ENCODE measurements around the gene MDC1.

The MDC1 gene

DNA sequence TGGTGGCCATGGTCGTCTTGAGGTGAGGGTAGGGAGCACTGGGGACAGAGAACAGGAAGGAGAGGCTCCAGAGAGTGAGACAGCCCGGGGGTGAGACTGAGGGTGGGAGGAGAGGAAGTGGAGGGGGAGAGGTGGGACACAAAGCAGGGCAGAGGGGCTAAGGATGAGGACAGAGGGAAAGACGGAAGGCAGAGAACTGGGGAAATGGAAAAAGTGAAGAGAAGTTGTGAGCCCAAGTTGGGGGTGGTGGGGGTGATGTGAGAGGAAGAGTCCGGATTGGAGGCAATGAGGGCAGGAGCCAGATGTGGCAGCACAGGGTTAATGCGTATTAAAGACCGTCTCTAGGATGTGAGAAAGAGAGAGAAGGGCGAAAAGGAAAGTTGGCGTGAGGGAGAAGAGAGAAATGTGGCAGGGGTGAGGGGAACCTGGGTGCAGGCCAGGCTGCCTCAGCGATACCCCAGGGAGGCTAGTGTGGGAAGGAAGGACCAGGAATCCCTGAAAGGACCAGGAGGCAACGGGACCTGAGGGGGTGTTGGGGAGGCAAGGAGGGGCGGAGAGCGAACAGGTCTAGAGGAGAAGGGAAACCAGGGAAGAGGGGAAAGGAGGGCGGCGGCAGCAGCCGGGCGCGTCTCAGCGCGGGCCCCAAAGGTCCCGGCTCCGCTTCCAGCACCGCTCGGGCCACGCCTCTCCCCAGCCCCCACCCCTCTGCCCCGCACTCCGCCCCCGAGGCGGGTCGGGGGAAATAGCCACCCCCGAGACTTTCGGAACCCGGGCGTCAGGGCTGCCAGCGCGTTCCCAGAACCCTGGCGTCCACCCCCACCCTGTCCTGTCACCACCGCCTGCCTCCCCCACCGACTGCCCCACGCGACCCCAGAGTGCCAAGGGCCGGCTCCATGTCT, 30.8 kb downstream of the MDC1 start, which contains the start of gene PPP1R18:
PPP1R18 (minus strand) TSS at position 637 of the 899 bp plus-strand sequence; CDS start at position 10, 627 bp downstream.
- Mint-ChIP-seq H3K4me1 (peaks cover 44% of the 10 kb centered on the region), H3K27ac (peak within 1 kb of the TSS; percentile 99), H3K27me3 (no peaks in the 10 kb centered on the region), H3K36me3 (ENCODE audit: low read depth) (peaks cover 47% of the 10 kb centered on the region), H3K9me3 (no peaks in the 10 kb centered on the region), H3K4me3 (peak within 1 kb of the TSS; percentile 100)
- DNase-seq: peak; percentile 88
- peak; percentile 34 for ATAC-seq

DNA sequence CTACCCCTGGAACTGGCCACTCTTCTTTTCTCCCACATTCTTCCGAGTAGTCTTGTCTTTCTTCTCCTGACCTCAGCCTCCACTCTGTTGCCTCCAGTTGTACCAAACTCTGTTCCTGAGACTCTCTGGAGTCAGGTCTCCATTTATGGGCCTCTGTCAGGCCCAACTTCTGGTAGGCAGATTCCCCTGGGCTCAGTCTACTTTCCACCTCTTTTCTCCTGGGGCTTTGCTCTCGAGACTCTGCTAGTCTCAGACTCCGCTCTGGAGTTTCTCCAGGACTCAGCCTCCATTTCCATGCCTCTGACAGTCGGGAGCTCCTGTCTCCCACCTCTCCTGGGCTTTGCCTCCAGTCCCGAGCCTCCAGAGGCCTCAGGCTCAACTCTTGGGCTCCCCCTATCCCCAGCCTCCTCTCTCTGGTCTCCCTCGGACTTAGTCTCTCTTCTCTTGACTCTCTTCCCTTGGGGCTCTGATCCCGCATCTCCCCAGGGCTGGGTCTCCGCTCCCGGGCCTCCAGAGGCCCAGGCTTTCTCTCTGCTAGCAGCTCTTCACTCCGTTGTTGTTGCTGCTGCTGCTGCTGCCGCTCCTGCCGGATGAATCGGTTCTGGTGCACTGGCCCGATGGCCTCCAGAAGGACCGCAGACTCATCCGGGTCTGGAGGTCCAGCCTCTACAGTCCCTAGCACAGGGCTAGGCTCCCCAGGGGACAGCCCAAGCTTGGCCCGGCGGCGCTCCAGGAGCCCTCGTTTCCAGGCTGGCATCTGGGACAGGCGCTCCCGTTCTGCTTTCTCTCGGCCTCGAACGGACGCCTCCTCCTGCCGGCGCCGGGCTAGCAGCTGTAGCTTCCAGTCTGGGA, 31.7 kb downstream of the MDC1 start:
- DNase-seq: peak; percentile 29
- peaks cover 43% of the 10 kb centered on the region for H3K4me1 Mint-ChIP-seq

DNA sequence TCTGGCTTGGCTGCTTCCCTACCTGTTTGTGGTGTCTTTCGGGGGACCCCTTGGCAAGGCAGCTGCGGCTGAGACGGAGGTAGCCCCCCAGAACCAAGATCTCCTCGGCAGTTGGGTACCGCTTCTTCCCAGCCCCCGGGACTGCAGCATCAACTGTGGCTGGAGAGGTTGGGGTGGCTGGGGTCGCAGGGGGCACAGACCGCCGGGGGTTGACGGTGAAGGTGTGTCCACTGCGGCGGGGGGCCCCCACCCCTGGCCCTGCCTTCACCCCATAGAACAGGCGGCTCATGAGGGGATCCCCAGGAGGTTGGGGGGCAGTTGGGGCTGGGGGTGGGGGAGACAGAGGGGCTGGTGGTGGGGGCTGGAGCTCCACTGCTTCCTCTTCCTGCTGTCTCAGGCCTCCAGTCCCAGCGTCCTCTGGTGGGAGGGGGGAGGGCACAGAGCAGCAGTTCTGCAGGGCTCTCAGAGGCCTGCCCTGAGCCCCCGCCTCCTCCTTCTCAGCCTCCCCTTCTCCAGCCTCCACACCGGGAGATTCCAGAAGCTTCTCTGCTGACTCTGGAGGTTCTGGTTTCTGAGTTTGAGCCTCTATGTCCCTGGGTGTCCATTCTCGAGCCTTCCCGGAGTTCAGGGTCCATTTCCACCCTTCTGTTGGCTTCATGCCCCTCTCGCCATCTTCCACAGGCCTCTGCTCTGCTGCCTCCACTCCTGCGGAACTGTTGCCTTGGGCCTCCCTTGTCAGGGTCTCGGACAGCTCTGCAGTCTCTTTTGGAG, 32.5 kb downstream of the MDC1 start:
- DNase-seq (peak; percentile 63), ATAC-seq (no peak)
- H3K4me3 Mint-ChIP-seq: peak overlapping the region; percentile 100
- peaks cover 64% of the 10 kb centered on the region for H3K36me3 Mint-ChIP-seq (ENCODE audit: low read depth)
- H3K9me3 Mint-ChIP-seq: no peaks in the 10 kb centered on the region
- H3K4me1 Mint-ChIP-seq: peaks cover 43% of the 10 kb centered on the region
- H3K27me3 Mint-ChIP-seq: no peaks in the 10 kb centered on the region
- H3K27ac Mint-ChIP-seq: peak overlapping the region; percentile 99

More for the DNA sequence above, 31.7 kb downstream of the MDC1 start:
- ATAC-seq: no peak
- peak overlapping the region; percentile 100 for H3K4me3 Mint-ChIP-seq
- peaks cover 56% of the 10 kb centered on the region for H3K36me3 Mint-ChIP-seq (ENCODE audit: low read depth)
- H3K27me3 Mint-ChIP-seq: no peaks in the 10 kb centered on the region
- H3K9me3 Mint-ChIP-seq: no peaks in the 10 kb centered on the region
- peak overlapping the region; percentile 99 for H3K27ac Mint-ChIP-seq

DNA sequence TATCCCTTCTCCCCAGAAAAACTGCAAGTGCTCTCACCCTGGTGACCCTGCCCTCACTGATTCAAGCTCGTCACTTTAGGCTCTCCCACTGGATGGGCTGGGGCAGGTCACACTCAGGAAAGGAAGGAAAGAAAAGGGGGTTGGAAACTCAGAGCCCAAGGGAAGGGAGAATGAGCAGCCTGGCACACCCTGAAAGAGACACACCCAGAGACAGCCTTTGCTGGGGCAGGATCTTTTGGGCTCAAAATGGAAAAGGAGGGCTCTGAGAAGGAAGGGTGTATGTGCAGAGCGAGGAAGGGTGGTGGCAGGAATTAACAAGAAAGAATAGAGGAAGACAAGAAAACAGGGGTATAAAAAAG, 33.1 kb downstream of the MDC1 start:
- ATAC-seq: no peak
- H3K27me3 Mint-ChIP-seq: no peaks in the 10 kb centered on the region
- peaks cover 69% of the 10 kb centered on the region for H3K36me3 Mint-ChIP-seq (ENCODE audit: low read depth)
- peaks cover 43% of the 10 kb centered on the region for H3K4me1 Mint-ChIP-seq
- no peaks in the 10 kb centered on the region for H3K9me3 Mint-ChIP-seq
- H3K27ac Mint-ChIP-seq: peak overlapping the region; percentile 98
- DNase-seq: no peak
- peak overlapping the region; percentile 100 for H3K4me3 Mint-ChIP-seq

DNA sequence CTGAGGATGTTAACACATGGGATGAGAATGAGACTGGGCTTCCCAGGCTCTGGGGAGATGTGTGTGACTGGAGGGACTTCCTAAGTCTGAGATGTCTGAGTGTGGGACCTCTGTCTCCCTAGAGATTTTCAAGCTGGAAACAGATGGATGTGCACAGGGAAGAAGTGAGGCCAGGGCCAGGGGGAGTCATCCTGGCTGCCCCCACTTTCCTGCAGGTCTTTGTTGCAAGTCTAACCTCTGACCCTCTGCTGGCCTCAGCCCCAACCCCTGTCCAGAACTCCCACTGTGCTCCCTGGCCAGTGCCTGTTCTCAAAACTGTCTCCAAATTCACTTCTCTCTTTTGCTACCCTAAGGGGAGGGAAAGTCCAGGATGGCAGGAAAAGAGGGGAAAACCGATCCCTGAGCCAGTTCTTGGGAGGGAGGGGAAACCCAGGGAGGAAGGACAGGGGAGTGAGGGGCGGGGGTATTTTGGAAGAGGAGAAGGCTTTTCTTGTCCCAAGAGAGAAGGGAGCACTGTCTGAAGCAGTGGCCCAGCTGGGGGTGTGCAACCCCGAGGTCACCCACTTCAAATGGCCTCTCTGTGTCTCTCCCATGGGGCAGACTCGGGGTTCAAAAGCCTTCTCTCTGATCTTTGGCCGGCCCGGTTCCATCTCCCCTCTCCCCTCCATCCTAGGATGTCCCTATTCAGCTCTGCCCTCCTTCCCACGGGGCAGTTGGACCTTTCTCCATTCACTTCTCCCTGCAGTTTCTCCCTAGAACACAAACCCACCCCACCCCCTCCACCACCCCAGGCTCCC, 33.7 kb downstream of the MDC1 start:
- Mint-ChIP-seq H3K9me3 (no peaks in the 10 kb centered on the region), H3K4me3 (peak overlapping the region; percentile 100), H3K36me3 (ENCODE audit: low read depth) (peaks cover 75% of the 10 kb centered on the region), H3K4me1 (peaks cover 42% of the 10 kb centered on the region), H3K27ac (peak overlapping the region; percentile 98), H3K27me3 (no peaks in the 10 kb centered on the region)
- ATAC-seq (no peak), DNase-seq (peak; percentile 19)

DNA sequence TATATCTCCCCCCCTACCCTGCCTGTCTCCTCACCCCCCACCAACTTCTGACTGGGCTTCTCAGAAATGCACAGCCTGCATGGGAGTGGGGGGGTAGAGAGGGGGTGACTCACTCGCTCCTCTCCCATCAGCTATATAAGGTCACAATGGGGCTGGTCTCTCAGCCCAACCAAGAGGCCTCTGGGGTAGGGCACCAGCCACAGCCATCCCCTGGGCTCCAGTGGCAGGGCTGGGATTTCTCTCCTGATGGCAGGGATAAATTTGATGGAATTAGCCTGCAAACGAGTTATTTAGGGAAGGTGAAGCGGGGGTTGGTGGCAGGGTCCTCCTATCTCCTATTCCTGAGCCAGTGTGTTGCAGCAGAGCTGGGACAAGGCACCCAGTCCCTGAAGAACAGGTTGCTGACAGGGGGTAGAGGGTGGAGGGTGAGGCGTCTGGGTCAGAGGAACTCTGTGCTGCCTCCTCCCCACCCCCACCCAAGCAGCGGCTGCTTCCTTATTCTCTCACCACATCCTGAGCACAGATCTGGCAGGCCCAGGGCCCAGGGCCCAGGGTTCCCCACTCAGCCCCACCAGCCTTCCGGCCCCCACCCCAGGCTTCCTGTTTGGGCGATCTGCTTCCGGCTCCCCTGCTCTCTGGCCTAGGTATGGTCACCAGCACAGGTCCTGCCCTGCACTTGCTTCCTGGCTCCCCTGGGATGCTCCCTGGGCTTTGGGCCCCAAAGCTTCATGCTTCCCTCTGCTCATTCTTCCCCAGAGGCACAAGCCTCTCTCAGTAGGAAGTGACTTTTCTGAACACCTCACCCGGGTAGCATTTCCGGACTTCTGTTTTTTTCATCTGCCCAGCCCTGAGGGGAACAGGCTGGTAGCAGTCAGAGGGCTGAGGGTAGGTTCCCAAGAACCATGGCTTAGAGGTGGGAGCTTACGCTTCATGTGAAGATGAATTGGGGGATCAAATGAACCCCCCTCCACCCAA, 34.7 kb downstream of the MDC1 start:
- DNase-seq (peak; percentile 88), ATAC-seq (peak; percentile 70)
- Mint-ChIP-seq H3K4me3 (peak overlapping the region; percentile 100), H3K27ac (peak overlapping the region; percentile 98), H3K9me3 (no peaks in the 10 kb centered on the region), H3K27me3 (no peaks in the 10 kb centered on the region), H3K36me3 (ENCODE audit: low read depth) (peaks cover 79% of the 10 kb centered on the region), H3K4me1 (peaks cover 36% of the 10 kb centered on the region)

DNA sequence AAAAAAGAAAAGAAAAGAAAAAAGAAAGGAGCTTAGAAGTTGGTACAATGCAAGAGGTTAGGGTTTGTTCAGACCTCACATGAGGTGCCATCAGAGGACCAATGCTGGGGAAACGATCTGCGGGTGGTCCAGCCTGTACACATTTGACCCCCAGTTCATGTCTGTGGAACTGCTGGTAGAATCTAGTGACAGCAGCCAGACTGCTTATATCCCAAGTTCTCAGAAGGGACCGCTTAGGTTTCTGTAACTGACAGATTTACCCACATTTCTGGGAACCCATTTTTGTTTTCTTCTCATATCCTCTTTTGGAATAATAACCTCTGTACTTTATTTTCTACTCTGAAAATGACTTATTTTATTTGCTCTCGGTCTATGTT, 35.3 kb downstream of the MDC1 start:
- peaks cover 83% of the 10 kb centered on the region for H3K36me3 Mint-ChIP-seq (ENCODE audit: low read depth)
- H3K4me1 Mint-ChIP-seq: peaks cover 38% of the 10 kb centered on the region
- no peaks in the 10 kb centered on the region for H3K27me3 Mint-ChIP-seq

DNA sequence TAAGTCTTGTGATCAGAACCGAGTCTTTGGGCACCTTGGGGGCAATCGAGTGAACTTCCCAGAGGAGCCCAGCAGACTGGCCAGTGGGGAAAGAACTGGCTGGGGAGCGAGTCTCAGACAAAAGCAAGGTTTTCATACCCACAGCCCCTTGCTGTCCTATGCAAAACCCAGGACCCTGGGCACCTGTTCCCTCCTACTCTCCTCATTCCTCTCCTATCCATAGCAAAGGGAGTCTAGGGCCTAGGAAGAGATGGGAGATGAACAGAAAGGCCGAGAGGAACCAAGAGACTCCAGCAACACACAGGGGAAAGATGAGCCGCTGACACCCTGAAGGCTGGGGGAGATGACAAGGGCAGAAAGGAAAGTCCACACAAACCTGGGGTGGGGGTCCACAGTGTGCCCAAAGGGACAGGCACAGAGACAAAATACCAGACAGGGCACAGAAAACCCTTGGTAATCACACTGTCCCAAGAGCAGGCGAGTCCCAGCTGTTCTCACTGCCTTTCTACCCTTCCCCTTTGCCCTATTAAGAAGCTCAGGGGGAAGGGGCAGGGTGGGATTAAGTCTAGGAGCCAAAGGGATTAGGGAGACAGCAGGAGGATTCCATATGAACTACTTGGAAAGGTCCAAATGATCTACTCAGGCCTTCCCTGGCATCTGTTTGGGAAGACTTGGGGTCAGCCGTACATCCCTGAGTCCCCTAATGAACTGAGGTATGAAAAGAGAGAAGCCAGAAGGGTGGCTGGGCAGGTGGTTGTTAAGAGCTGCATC, 37.1 kb downstream of the MDC1 start:
- H3K9me3 Mint-ChIP-seq: no peaks in the 10 kb centered on the region
- H3K4me1 Mint-ChIP-seq: peaks cover 38% of the 10 kb centered on the region
- H3K36me3 Mint-ChIP-seq (ENCODE audit: low read depth): peaks cover 81% of the 10 kb centered on the region
- no peaks in the 10 kb centered on the region for H3K27me3 Mint-ChIP-seq
- peak overlapping the region; percentile 100 for H3K4me3 Mint-ChIP-seq
- ATAC-seq: no peak
- no peak for DNase-seq
- H3K27ac Mint-ChIP-seq: peak overlapping the region; percentile 98

More for the DNA sequence above, 35.3 kb downstream of the MDC1 start:
- ATAC-seq (no peak), DNase-seq (no peak)
- H3K4me3 Mint-ChIP-seq: peak overlapping the region; percentile 100
- H3K27ac Mint-ChIP-seq: peak overlapping the region; percentile 98
- no peaks in the 10 kb centered on the region for H3K9me3 Mint-ChIP-seq

DNA sequence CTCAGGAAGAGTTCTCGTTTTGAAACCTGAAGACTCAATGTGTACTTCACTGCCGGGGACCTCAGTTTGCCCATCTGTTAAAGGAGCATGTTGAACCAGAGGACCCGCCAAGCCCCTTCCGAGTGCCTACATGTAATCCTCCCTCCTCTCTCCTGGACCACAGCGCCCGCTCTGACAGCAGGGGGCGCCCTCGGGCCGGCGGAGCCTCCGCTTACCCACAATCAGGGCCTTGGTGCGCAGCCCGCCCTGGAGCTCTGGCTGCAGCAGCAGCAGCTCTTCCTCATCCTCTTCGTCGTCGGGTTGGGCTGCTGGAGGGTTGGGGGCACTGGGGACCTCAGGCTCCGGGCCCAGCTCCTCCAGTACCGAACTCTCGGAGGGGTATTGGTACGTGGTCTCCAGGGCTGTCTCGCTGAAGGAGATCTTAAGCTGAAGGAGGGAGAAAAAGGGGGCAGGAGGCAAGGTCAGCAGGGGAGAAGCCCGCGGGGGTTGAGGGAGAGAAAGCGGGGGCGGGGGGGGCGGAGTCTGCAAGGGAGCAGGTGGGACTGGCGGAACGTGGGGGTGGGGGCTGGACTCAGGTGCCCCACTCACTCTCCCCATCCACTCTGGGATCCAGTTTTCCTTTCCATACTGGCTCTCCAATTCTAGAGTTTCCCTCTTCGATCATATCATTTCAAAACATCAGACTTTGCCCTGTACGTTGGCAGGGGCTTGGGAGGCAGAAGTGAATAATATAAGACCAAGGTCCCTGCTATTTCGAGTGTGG, 37.9 kb downstream of the MDC1 start:
- peaks cover 75% of the 10 kb centered on the region for H3K36me3 Mint-ChIP-seq (ENCODE audit: low read depth)
- peak; percentile 52 for ATAC-seq
- DNase-seq: peak; percentile 95
- H3K4me3 Mint-ChIP-seq: peak overlapping the region; percentile 100
- H3K9me3 Mint-ChIP-seq: no peaks in the 10 kb centered on the region
- no peaks in the 10 kb centered on the region for H3K27me3 Mint-ChIP-seq
- H3K27ac Mint-ChIP-seq: peak overlapping the region; percentile 98
- H3K4me1 Mint-ChIP-seq: peaks cover 39% of the 10 kb centered on the region

DNA sequence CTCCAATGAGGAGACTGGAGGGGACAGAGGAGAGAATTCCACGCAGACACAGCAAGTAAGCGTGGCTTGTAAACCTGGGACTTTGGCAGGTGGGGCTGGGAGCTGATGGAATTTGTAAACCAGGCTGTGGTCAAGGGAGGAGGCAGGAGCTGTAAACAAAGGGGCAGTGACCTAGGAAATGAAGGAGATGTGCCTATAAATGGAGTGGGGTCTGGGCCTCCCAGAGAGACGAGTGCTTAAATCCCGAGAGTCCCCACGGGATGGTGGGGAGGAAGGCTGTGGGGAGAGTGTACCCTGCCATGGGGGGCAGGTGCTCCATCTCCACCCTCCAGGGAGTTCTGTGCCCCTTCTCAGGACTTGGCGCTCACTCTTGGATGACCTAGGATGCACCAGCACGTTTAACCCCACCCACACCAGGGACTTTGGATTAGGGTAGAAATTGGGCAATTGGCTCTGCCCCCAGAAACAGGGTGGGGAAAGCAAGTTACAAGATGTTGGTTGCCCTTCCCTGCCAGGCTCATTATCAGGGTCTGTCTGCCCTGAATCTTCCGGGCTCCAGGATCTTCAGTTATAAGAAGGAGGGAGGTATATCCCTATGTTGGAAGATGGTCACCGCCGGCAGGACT, 40.3 kb downstream of the MDC1 start:
- peaks cover 41% of the 10 kb centered on the region for H3K4me1 Mint-ChIP-seq

More for the DNA sequence above, 40.3 kb downstream of the MDC1 start:
- DNase-seq (no peak), ATAC-seq (no peak)
- no peaks in the 10 kb centered on the region for H3K9me3 Mint-ChIP-seq
- peaks cover 55% of the 10 kb centered on the region for H3K36me3 Mint-ChIP-seq (ENCODE audit: low read depth)
- peaks cover 2% of the 10 kb centered on the region for H3K27me3 Mint-ChIP-seq
- no peak overlapping the region for H3K27ac Mint-ChIP-seq
- H3K4me3 Mint-ChIP-seq: peak overlapping the region; percentile 25
